NCI-H1694 treated with DMSO at 0.1 percent for 48 hours (cell line): ENCODE results near the gene PLEKHG5.

ENCODE experiments used
- DNase-seq: peaks from one replicate; lab custom pipeline; 2025; lab: John Stamatoyannopoulos, UW

Gene PLEKHG5

DNA sequence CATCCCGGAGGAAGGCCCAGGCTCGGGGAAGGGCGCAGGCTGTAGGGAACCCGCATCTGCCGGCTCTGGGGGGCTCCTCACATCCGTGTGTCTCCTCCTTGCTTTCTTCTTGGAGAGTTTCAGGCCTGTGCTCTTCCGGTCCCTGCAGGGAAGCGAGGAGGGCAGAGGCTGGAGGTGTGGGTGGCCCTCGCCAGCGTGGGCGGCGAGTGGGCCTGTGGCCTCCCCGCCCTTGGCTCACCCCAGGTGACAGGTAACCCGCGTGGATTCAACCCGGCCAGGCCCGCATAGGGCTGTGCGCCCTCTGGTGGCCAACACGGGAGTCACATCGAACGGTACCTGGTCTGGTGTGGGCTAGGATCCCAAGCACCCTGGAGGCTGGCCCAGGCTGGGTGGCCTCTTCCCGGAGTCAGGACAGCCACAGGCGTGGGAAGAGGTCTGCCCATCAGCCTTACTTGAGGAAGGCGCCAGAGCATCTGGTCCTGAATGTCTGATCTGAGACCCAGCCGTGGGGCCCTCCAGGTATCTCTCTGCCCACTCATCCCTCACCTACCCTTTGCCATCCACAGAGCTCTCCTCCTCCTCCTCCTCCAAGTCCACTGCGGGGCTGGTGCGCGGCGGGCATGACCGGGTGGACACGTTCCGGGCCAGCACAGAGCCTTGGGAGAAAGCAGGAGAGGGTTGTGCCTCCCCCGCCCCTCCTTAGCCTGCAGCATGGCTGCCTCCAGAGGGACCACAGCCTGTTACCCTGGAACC is 15.9 kb downstream of the PLEKHG5 start:
- DNase-seq, result no peak

DNA sequence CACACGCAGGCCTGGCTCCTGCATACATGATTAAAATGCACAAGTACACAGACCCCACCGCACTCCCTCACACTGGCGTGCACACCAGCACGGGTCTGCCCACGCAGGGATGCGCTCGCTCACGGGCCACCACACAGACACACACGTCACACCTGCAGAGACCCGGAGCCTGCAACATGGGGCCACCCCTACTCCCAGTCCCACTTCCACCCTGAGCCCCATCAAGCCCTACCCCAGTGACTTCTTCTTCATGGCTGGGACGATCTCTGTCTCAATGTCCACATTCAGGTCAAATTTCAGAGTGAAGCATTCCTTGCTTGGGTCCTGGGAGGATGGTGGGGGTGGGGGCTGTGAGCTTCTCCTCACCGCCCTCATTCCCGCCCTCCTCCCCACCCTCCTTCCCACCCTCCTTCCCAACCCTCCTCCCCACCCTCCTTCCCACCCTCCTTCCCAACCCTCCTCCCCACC is 16.6 kb downstream of the PLEKHG5 start:
- DNase-seq, result no peak

DNA sequence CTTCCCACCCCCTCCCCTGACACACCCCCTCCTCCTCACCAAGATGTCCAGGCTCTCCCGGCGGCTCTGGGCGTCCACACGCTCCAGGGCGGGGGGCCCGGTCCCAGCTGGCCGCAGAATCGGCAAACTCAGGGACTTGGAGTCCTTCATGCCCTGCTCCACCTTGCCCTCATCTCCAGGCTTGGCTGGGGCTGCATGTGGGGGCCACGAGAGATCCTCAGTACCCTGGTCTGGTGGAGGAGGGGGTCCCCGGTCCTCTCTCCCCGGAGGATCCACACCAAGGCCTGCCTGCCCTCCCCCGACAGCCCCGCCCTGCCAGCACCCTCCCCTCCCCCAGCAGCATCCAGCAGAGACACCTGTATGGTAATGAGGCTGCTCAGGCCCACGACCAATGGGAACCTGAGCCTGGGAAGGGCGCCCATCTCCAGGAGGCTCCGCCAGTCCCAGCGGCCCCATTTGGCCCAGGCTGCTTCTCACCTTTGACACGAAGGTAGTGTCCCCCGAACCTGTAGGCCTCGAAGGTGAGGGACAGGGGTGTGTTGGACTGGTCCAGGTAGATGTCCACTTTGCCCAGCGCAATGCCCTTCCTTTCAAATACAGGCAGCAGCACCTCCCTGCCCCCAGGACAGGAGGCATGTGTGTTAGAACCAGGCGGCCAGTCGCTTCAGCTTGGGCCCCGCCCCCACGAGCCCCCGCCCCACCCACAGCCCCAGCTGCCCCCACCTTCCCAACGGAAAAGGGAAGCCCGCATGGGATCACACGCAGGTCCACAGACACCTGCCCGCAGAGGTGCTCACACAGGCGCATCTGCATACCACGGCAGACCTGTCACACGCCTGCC is 17.3 kb downstream of the PLEKHG5 start:
- no peak for DNase-seq

GRCh38 chr1:6473156-6473555 is 18.3 kb downstream of the PLEKHG5 start:
- no peak for DNase-seq

DNA sequence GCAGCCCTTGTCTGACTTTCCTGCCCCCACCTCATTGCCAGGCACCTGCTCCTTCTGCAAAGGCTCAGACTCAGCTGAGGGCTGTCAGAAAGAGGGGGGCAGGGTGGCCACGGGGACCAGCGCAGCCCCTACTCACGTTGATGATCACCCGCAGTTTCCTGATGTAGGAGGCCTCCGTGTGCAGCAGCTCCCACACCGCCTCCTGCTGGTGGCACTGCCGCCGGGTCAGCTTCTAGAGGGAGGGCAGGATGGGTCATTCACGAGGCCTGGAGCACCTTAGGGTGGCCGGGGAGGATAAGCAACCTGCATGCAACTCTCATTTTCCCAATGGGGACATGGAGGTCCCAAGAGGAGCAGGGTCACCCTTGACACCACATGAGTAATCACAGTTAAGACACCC is 19.1 kb downstream of the PLEKHG5 start:
- DNase-seq, result no peak

GRCh38 chr1:6471970-6472368 is 19.5 kb downstream of the PLEKHG5 start:
- DNase-seq, result no peak

DNA sequence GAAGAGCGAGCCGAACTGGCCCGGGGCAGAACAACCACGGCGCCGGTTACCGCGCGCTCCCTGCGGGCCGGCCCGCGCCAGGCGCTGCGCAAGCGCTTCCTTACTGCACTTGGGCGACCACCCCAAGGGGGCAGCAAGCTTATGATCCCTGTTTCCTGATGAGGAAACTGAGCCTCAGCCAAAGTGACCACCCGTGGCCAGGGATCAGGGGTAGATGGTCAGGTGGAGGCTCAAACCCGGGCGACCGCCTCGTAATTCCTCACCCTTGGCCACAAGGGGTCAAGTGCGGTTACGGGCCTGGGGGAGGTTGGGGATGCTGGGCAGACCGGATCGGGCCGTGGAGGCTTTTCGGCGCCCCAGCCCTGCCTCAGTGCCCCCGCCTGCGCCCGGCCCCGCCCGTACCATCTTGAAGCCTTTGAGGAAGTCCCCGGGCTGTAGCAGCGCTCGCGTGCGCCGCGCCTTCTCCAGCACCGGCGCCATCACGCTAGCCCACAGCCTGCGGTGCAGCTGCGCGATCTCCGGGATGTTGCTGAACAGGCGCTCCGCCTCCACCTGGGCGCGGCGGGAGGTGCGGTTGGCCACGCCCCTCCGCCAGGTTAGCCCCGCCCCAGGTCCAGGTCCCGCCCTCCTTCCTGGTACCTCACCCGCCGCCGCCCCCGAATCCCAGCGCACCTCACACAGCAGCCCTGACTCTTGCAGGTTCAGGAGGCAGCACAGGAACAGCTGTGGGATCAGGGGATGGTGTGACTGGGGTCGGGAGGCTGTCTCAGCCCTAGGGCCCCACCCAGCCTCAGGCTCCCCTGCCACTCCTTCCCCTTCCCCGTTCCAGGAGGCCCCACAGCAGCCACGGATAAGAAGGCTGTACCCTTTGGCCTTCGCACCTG is 20.1 kb downstream of the PLEKHG5 start:
- no peak for DNase-seq

DNA sequence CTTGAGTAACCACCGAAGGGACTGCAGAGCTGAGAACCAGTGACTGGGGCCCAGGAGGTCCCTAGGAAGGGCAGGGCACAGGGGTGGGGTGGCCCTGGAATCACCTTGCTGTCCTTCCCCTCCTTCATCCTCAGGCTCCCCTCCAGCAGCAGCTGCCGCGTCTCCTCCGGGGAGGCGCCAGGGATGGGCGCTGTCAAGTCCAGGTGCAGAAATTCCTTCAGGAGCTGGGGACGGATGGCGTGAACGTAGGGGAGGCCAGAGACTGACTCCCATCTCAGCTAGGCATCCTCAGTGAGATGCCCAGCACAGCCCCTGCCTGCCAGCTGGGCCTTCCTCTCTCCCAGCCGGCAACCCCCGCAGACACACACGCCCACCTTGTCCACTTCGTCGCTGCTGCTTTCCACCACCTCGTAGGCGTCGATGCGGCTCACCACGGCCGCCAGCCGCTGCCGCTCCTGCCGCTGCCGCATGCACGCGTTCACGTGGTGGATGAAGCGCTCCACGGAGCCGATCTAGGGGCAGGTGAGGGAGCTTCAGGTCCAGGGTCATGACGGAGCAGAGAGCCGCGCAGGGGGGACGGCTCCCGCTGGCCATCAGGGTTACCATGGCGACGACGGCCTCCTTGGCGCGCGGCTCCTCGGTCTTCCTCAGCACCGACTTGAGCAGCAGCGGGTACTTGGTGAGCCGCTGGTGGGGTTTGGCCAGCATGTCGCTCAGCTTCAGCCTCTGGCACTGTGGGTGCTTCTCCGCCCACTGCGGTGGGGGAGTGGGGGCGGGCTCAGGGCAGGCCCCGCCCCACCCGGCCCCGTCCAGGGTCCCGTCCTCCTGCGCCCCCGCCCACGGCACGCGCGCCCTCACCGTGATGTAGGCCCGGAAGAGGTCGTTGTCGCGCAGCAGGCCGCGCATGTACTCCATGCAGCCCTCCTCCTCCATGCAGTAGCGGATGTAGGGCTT is 21.1 kb downstream of the PLEKHG5 start:
- no peak for DNase-seq

DNA sequence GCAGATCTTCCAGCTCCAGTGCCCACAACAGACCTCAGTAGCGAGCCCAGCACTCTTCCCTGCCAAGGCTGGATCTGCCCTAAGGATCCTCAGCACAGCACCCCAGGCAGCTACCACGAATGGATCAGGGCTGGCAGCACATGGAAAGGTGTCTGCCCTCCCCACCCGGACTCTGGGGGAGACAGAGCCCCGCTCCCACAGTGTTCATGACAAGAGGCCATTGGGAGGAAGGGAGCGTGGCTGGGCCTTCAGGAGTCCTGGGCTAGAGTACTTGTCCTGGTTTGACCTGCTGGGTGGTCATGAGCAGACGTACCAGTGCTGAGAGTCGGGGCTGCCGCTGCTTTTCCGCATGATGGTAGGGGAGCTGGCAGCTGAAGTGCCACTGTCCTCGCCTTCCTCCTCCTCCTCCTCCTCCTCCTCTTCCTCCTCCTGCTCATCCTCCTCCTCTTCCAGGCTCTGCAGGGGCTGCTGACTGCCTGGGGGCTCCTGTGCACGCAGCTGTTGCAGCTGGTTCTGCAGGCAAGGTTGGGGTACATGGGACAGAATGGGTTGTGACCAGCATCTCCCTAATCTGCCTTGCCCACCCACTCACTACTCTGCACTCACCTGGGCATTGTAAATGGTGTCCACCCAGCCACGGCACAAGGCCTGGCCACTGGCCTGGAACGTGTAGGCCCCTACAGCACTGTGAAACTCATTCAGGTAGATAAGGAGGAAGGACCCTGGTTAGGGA is 22.6 kb downstream of the PLEKHG5 start:
- no peak for DNase-seq

DNA sequence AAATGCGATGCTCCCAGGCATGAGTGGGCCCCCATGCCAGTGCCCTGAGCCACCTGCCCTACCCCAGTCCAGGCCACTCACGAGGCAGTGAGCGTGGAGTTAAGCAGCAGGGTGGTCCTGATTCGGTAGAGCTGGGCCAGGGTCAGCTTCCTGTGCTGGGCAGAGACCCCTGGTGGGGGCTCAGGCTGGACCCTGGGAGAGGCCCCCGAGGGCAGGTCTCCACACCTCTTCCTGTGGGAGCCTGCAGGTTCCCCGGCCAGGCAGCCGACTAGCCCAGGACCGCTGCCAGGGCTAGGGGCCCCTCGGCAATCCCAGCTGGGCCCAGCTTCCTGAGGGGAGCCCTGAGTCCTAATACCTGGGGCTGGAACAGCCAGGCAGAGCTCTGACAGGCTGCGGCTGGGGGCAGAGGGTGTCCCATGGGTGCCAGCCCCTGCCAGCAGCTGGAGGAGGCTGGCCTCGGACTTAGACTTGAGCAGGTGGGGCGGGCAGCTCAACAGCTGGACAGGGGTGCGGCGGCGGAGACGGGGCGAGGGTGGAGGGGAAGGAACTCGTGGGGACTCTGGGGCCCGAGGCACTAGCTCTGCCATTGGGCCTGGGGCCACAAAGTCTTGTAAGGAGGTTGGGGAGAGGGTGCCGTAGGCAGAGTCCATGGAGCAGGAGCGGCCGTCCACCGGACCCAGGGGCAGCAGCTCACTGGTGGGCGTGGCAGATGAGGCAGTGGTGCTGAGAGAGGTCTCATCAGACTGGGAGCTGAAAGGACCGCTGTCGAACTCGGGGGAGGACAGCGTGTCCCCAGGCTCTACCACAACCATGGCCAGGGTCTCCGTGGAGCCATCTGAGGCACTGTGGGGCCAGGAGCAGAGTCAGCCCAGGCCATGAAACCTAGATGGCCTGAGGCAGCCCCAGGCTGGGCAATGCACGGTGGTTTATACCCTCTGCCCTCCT is 23.5 kb downstream of the PLEKHG5 start:
- no peak for DNase-seq

GRCh38 chr1:6467224-6467623 is 24.2 kb downstream of the PLEKHG5 start:
- no peak for DNase-seq

DNA sequence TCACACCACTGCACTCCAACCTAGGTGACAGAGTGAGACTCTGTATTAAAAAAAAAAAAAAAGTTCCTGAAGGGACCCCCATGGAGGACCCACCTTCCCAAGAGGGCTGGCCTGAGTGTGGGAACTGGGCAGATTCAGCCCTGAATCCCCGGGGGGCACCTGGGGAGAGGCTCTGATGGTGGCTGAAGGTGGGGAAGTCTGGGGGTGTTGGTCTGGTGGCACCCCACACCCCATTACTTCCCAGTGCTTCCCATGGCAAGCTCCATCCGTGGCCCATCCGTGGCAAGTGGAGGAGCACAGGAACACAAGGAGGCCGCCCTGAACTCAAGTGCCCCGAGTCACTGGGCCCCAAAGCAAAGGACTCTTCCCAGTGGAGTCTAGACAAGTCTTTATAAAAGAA is 24.7 kb downstream of the PLEKHG5 start:
- no peak for DNase-seq

DNA sequence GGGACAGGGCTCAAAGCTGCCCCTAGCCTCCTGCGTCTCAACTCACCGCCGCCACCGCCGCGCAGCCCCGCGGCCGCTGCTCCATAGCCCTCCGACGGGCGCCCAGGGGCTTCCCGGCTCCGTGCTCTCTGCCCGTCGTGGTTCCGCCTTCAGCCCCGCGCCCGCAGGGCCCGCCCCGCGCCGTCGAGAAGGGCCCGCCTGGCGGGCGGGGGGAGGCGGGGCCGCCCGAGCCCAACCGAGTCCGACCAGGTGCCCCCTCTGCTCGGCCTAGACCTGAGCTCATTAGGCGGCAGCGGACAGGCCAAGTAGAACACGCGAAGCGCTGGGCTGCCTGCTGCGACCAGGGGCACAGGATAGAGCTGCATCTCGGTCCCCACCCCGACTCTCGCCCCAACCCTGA is 25.4 kb downstream of the PLEKHG5 start, which contains the start of gene TNFRSF25:
Gene TNFRSF25 (minus strand): TSS at position 151 of the 400 bp plus-strand sequence. CDS start 66 bp downstream, at position 85.
- DNase-seq, result no peak

GRCh38 chr1:6465461-6466005 is 25.9 kb downstream of the PLEKHG5 start:
- no peak for DNase-seq

DNA sequence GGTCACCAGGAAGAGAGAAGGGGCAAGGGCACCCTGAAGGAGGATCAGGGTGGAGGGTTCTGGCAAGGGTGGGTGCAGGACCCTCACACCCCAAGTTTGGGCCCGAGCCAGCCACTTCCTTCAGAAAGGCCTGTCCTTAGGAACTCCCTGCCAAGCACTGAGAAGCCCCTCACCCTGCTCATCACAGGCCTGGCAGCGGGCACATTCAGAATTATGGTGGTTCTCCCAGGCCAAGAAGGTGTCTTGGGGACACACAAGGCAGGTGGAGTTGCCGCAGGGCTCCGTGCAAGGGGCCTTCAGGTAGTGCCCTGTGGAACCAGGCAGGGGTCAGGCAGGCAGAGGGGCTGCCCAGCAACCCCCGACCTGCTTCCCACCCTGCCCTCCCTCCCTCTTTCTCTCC is 26.6 kb downstream of the PLEKHG5 start:
- no peak for DNase-seq

GRCh38 chr1:6464514-6464836 is 27.0 kb downstream of the PLEKHG5 start:
- DNase-seq, result no peak

DNA sequence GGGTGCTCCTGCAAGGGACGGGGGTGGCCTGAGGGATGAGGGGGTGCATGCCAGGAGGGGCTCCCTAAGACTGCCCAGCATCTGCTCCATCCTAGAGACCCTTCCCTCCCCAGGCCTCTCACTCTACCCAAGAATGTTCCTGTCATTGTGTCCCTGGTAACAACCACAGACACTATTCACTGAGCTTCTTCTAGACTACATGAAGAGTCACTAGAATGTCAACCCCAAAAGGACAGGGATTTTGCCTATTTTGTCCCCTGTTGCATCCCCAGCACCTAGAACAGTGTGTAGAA is 28.4 kb downstream of the PLEKHG5 start:
- no peak for DNase-seq

DNA sequence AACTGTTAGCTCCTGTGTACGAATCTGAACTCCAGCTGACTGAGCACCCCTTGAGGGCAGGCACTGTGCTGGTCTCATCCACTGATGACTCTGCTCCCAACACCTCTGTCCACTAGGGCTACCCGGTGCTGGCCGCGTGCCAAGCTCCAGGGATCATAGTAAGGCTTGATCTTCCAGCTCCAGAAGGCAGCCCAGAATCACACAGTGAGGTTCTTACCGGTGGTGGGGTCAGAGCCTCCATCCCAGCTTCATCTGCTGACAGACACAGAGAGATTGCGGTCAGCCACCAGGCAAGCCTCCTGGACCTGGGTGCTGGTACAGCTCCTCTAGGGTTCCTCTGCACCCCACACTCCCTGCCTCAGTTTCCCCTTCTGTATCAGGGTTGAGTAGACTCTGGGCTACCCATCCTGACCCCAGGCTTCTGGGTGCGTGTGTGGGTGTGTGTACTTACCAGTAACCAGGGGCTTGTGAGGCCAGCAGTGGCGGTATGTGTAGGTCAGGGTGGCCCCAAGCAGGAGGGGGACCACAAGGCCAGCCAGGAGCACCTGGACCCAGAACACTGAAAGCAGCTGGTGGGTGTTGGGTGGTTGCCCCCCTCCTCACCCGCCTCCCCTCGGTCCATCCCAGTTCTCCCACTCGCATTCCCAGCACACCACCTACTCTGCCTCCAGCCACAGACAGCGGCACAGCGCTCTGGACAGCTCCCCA is 28.9 kb downstream of the PLEKHG5 start:
- DNase-seq, result no peak
